K562 (cell line): Measurements from ENCODE around the gene GLIPR1. TPM values are rescaled to one million over a fixed set of nuclear protein-coding genes. Genes with fewer than 3 reads are reported as not detected.

ENCODE experiments used
- CBFA2T3 ChIP-seq: fragments of 450-650 bp; IDR thresholded peaks from 2 replicates; pipeline ENCODE4 v1.6.1; 2017
- EP400 ChIP-seq: fragments of 450-650 bp; IDR thresholded peaks from 2 replicates; pipeline ENCODE4 v1.6.1; 2017; ENCODE audit warnings: antibody characterized with exemption, mild to moderate bottlenecking, moderate library complexity
- PYGO2 ChIP-seq: fragments of 450-650 bp; IDR thresholded peaks from 2 replicates; pipeline ENCODE4 v1.6.1; 2016; ENCODE audit warnings: mild to moderate bottlenecking, missing genetic modification characterization, moderate library complexity, missing compliant biosample characterization
- RUNX1 ChIP-seq: sonication (generic); IDR thresholded peaks from 2 replicates; pipeline ENCODE4 v1.6.1; 2016; ENCODE audit warnings: antibody characterized with exemption, low read depth
- SIN3A ChIP-seq, 2 experiments: fragments of 150-350 bp in 1 of 2; IDR thresholded peaks; 2 replicates each; pipeline ENCODE4 v1.6.1; 2011 to 2016; ENCODE audit warnings: borderline replicate concordance in 2 of 2, low read depth in 2 of 2, low read length in 2 of 2, mild to moderate bottlenecking in 2 of 2, moderate library complexity in 2 of 2; ENCODE audit not compliant: control insufficient read depth in 1 of 2
- TAL1 ChIP-seq: fragments of 450-650 bp; IDR thresholded peaks from 2 replicates; pipeline ENCODE4 v1.6.1; 2016; ENCODE audit warnings: mild to moderate bottlenecking
- ZBTB1 ChIP-seq: sonication (generic); formaldehyde crosslinking; IDR thresholded peaks from 2 replicates; pipeline ENCODE4 v1.8.1; 2023; ENCODE audit warnings: missing genetic modification reagents, low read depth, mild to moderate bottlenecking, borderline replicate concordance
- ZC3H4 ChIP-seq: sonication (generic); formaldehyde crosslinking; IDR thresholded peaks from 2 replicates; pipeline ENCODE4 v1.9.0; 2021; ENCODE audit warnings: missing genetic modification reagents, borderline replicate concordance
- polyA plus RNA-seq, 8 experiments: library from polyadenylated mRNA; depleted of rRNA in 4 of 8; stranded (reverse) in 5 of 8; unstranded in 3 of 8; fragments of >200 nt; fragmentation: Nextera tagmentation in 2 of 8; fragmentation: Illumina TruSeq in 1 of 8; extraction: Ambion mirVana in 2 of 8; extraction: Trizol in 1 of 8; gene quantifications; 2 replicates each; pipeline versions ENCODE4 v1.2.1 to v1.2.3, GENCODE V29; 2011 to 2014; ENCODE audit warnings: inconsistent platforms in 1 of 8, missing spikeins in 1 of 8
- total RNA-seq, 7 experiments: library from RNA; depleted of rRNA in 6 of 7; stranded (reverse); fragments of >200 nt in 6 of 7; fragmentation: Illumina TruSeq in 2 of 7; extraction: Trizol in 2 of 7; gene quantifications; 2 replicates each; pipeline versions ENCODE4 v1.2.1 to v1.2.3, GENCODE V29; 2011 to 2021; ENCODE audit warnings: low replicate concordance in 1 of 7
- TF ChIP-seq, protein P1 (sequence below): sonication (generic); formaldehyde crosslinking; IDR thresholded peaks from 2 replicates; pipeline ENCODE4 v1.8.1; 2023; ENCODE audit warnings: missing genetic modification reagents, mild to moderate bottlenecking, borderline replicate concordance
- TF ChIP-seq, protein P2 (sequence below): fragments of 450-650 bp; IDR thresholded peaks from 2 replicates; pipeline ENCODE4 v1.6.1; 2016; ENCODE audit warnings: mild to moderate bottlenecking
- TF ChIP-seq, protein P3 (sequence below): fragments of 450-650 bp; formaldehyde crosslinking; IDR thresholded peaks from 2 replicates; pipeline ENCODE4 v1.4.0; 2020; ENCODE audit warnings: mild to moderate bottlenecking, moderate library complexity
- TF ChIP-seq, protein P4 (sequence below): fragments of 250-450 bp; sonication (Bioruptor Pico); IDR thresholded peaks from 2 replicates; pipeline ENCODE4 v1.4.0; 2020; ENCODE audit warnings: mild to moderate bottlenecking
- TF ChIP-seq, protein P5 (sequence below): fragments of 250-450 bp; sonication (Bioruptor Pico); IDR thresholded peaks from 2 replicates; pipeline ENCODE4 v1.8.0; 2021; ENCODE audit warnings: moderate library complexity, mild to moderate bottlenecking, inconsistent platforms

The GLIPR1 gene
- total and polyA plus RNA-seq, 9 of the 15 experiments (the other 6 are each of a cell fraction or from before 2014, with no cell fraction given) = 0.26 to 2.1 (median 1.2) TPM

DNA sequence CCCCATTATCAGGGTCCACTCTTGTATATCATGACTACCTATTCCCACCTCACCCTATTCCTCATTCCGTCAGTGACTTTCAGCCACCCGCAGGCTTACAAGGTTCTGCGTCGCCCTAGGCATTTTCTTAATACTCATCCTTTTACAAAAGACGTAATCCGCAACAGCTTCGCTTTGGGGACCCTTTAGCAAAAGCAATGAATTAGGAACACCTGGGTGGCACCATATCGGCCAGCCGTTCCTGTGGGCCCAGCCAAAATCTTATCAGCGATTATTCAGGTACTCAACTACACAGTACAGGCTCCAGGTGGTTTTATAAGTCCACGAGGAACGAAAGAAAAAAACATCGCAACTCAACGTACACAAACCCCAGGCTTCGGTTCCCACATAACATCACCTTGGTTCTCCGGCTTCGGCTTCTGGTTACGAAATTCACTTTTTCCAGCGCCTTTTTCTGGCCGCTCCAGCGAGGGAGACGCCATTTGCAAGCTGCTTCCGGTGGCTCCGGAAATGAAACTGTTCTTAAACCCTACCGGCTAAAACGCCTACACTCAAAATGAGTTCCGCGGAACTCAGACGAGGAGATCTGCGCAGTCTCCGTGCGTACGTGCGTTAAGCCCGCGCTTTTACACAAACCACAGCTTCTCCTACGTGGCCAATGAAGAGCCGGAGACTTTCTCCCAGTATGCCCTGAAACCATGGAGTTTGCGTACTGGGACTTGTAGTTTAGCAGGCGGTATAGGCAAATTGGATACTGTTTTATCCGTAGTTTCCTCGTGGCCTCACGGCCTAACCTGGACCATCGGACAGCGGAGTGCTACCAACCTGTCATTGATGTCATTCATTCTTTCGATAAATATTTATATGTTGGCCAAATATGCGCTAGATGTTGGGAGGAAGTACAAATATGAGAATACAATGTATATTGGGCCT is 30.8 kb downstream of the GLIPR1 start, which contains the start of gene KRR1 (continued):
- TF ChIP-seq, protein P1, sequence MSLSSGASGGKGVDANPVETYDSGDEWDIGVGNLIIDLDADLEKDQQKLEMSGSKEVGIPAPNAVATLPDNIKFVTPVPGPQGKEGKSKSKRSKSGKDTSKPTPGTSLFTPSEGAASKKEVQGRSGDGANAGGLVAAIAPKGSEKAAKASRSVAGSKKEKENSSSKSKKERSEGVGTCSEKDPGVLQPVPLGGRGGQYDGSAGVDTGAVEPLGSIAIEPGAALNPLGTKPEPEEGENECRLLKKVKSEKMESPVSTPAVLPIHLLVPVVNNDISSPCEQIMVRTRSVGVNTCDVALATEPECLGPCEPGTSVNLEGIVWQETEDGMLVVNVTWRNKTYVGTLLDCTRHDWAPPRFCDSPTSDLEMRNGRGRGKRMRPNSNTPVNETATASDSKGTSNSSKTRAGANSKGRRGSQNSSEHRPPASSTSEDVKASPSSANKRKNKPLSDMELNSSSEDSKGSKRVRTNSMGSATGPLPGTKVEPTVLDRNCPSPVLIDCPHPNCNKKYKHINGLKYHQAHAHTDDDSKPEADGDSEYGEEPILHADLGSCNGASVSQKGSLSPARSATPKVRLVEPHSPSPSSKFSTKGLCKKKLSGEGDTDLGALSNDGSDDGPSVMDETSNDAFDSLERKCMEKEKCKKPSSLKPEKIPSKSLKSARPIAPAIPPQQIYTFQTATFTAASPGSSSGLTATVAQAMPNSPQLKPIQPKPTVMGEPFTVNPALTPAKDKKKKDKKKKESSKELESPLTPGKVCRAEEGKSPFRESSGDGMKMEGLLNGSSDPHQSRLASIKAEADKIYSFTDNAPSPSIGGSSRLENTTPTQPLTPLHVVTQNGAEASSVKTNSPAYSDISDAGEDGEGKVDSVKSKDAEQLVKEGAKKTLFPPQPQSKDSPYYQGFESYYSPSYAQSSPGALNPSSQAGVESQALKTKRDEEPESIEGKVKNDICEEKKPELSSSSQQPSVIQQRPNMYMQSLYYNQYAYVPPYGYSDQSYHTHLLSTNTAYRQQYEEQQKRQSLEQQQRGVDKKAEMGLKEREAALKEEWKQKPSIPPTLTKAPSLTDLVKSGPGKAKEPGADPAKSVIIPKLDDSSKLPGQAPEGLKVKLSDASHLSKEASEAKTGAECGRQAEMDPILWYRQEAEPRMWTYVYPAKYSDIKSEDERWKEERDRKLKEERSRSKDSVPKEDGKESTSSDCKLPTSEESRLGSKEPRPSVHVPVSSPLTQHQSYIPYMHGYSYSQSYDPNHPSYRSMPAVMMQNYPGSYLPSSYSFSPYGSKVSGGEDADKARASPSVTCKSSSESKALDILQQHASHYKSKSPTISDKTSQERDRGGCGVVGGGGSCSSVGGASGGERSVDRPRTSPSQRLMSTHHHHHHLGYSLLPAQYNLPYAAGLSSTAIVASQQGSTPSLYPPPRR (CRISPR knock-in tag) = no peak
- TF ChIP-seq TAL1 = no peak
- TF ChIP-seq SIN3A (IDR thresholded peaks at IDR 0.05; ENCODE audit: borderline replicate concordance in 2 of 2, control insufficient read depth in 1 of 2, low read depth in 2 of 2, low read length in 2 of 2) = 0 out of 4 replicates have a peak, but pooled peaks have one; percentile 47 to 74
- no peak for TF ChIP-seq RUNX1
- TF ChIP-seq, protein P2, sequence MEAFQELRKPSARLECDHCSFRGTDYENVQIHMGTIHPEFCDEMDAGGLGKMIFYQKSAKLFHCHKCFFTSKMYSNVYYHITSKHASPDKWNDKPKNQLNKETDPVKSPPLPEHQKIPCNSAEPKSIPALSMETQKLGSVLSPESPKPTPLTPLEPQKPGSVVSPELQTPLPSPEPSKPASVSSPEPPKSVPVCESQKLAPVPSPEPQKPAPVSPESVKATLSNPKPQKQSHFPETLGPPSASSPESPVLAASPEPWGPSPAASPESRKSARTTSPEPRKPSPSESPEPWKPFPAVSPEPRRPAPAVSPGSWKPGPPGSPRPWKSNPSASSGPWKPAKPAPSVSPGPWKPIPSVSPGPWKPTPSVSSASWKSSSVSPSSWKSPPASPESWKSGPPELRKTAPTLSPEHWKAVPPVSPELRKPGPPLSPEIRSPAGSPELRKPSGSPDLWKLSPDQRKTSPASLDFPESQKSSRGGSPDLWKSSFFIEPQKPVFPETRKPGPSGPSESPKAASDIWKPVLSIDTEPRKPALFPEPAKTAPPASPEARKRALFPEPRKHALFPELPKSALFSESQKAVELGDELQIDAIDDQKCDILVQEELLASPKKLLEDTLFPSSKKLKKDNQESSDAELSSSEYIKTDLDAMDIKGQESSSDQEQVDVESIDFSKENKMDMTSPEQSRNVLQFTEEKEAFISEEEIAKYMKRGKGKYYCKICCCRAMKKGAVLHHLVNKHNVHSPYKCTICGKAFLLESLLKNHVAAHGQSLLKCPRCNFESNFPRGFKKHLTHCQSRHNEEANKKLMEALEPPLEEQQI = peak; percentile 98
- TF ChIP-seq, protein P3, sequence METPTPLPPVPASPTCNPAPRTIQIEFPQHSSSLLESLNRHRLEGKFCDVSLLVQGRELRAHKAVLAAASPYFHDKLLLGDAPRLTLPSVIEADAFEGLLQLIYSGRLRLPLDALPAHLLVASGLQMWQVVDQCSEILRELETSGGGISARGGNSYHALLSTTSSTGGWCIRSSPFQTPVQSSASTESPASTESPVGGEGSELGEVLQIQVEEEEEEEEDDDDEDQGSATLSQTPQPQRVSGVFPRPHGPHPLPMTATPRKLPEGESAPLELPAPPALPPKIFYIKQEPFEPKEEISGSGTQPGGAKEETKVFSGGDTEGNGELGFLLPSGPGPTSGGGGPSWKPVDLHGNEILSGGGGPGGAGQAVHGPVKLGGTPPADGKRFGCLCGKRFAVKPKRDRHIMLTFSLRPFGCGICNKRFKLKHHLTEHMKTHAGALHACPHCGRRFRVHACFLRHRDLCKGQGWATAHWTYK = 0 out of 2 replicates have a peak, but pooled peaks have one; percentile 38
- TF ChIP-seq CBFA2T3 = no peak
- TF ChIP-seq, protein P4, sequence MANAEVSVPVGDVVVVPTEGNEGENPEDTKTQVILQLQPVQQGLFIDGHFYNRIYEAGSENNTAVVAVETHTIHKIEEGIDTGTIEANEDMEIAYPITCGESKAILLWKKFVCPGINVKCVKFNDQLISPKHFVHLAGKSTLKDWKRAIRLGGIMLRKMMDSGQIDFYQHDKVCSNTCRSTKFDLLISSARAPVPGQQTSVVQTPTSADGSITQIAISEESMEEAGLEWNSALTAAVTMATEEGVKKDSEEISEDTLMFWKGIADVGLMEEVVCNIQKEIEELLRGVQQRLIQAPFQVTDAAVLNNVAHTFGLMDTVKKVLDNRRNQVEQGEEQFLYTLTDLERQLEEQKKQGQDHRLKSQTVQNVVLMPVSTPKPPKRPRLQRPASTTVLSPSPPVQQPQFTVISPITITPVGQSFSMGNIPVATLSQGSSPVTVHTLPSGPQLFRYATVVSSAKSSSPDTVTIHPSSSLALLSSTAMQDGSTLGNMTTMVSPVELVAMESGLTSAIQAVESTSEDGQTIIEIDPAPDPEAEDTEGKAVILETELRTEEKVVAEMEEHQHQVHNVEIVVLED = peak; percentile 94
- TF ChIP-seq ZC3H4 = no peak
- TF ChIP-seq ZBTB1 = no peak
- peak; percentile 90 for TF ChIP-seq EP400
- TF ChIP-seq, protein P5, sequence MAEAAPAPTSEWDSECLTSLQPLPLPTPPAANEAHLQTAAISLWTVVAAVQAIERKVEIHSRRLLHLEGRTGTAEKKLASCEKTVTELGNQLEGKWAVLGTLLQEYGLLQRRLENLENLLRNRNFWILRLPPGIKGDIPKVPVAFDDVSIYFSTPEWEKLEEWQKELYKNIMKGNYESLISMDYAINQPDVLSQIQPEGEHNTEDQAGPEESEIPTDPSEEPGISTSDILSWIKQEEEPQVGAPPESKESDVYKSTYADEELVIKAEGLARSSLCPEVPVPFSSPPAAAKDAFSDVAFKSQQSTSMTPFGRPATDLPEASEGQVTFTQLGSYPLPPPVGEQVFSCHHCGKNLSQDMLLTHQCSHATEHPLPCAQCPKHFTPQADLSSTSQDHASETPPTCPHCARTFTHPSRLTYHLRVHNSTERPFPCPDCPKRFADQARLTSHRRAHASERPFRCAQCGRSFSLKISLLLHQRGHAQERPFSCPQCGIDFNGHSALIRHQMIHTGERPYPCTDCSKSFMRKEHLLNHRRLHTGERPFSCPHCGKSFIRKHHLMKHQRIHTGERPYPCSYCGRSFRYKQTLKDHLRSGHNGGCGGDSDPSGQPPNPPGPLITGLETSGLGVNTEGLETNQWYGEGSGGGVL (CRISPR knock-in tag) = no peak
- TF ChIP-seq PYGO2 (tag) = no peak
